Urinary bladder (tissue), 4 donors: Measurements from ENCODE around the gene PSMB5. TPM values are rescaled to one million over a fixed set of nuclear protein-coding genes. Genes with fewer than 3 reads are reported as not detected.

Experiments
- DNase-seq: peaks from one replicate; pipeline ENCODE4 v3.0.0-alpha.2; 2015; ENCODE audit errors: extremely low spot score
- H3K27ac ChIP-seq: one replicate; pipeline ENCODE4 v1.5.1; 2013; ENCODE audit warnings: low read depth, mild to moderate bottlenecking, moderate library complexity
- H3K36me3 ChIP-seq: one replicate; pipeline ENCODE4 v1.6.1; 2013; ENCODE audit warnings: mild to moderate bottlenecking, moderate library complexity; ENCODE audit not compliant: insufficient read depth
- H3K4me1 ChIP-seq: one replicate; pipeline ENCODE4 v1.6.1; 2013; ENCODE audit warnings: mild to moderate bottlenecking, moderate library complexity; ENCODE audit not compliant: insufficient read depth
- H3K4me3 ChIP-seq: one replicate; pipeline ENCODE4 v1.5.1; 2013; ENCODE audit warnings: low read depth, low read length
- WGBS: extraction: QIAGEN DNeasy Blood & Tissue Kit; methylation state at CpG from one replicate; pipeline ENCODE4 v1.1.7; 2013; 5-methylcytosine and 5-hydroxymethylcytosine counted together
- polyA plus RNA-seq: library from polyadenylated mRNA; stranded (reverse); fragments of 200-250 nt; gene quantifications from one replicate; pipeline ENCODE4 v1.2.3, GENCODE V29; 2013
- total RNA-seq: library from RNA; depleted of rRNA; stranded (reverse); fragments of >200 nt; gene quantifications from one replicate; pipeline ENCODE4 v1.2.3, GENCODE V29; 2014
- donor health status: healthy with polysubstance abuse.
- donor health status: healthy.

The PSMB5 gene
- total and polyA plus RNA-seq, 2 donors, result 70.3 to 135 TPM

DNA sequence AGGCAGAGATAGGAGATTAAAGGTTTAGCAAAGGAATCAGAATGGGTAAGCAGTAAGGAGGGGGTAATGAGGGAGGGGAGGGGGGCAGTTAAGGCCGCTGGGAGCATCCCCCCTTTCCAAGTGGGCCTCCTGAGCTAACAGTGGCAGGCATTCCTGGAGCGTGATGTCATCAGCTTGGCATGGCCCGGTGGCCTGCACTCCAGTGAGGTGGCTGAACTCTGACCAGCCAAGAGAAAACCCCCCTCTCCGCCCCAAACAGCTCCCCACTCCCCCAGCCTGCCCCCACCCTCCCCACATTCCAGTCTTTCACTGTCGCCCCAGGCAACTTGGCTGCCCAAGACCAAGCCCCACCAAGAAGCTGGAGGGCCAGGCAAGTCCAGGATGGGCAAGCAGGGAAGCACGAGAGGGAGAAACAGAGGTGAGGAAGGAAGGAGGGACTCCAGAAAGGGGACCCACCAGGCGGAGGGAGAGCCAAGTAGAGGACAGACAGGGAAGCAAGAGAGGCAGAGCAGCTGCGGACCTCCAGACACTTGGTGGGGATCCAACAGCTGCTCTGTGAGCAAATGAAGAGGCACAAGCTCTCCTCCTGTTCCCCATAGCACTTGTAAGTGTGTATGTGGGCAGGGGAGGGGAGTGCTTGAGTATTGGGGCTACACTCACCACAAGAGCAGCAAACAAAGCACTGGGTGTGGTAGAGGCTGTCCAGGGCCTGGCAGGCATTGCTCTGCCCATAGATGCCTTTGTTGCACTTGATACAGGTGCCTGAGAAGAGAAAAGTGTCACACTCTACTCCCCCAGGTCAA lies 56.8 kb downstream of the PSMB5 start:
- H3K27ac ChIP-seq, result peak overlapping the region; percentile 59
- H3K36me3 ChIP-seq, result no peaks in the 10 kb centered on the region
- H3K4me1 ChIP-seq, result no peaks in the 10 kb centered on the region
- 23% methylated on average over 8 of the region's 8 CpGs for WGBS
- no peak for DNase-seq
- no peak overlapping the region for H3K4me3 ChIP-seq

DNA sequence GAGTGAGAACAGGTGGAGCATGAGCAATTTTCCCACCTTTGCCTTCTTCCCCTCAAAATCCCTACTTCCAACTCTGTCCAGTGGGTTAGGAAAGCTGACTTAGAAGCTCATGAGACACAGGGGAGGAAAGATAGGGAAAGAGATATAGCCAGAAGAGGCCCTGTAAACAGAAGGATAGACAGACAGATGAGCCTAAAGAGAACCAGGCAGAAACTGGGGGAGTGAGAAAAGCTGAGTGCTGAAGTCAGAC lies 57.3 kb downstream of the PSMB5 start:
- no peak overlapping the region for H3K27ac ChIP-seq
- no peak overlapping the region for H3K4me3 ChIP-seq
- no peaks in the 10 kb centered on the region for H3K4me1 ChIP-seq
- no peak for DNase-seq
- no peaks in the 10 kb centered on the region for H3K36me3 ChIP-seq

GRCh38 chr14:22976620-22977433 lies 57.9 kb downstream of the PSMB5 start:
- 57% methylated on average over 6 of the region's 6 CpGs for WGBS
- Histone ChIP-seq H3K4me3 (no peak overlapping the region), H3K36me3 (no peaks in the 10 kb centered on the region), H3K4me1 (no peaks in the 10 kb centered on the region), H3K27ac (no peak overlapping the region)
- DNase-seq, result no peak

Other genes starting within 250 kb of the PSMB5 start
- 9.3 TPM for gene SLC7A7, start 219.5 kb downstream of the PSMB5 start, total RNA-seq
- gene SLC7A7, start 219.5 kb downstream of the PSMB5 start, polyA plus RNA-seq, result 12.8 TPM
- 21.5 TPM for gene MRPL52, start 205.0 kb downstream of the PSMB5 start, total RNA-seq
- gene MRPL52, start 205.0 kb downstream of the PSMB5 start, polyA plus RNA-seq, result 77.0 TPM
- gene MMP14, start 198.3 kb downstream of the PSMB5 start, total RNA-seq, result 120 TPM
- 189 TPM for gene MMP14, start 198.3 kb downstream of the PSMB5 start, polyA plus RNA-seq
- 22.1 TPM for gene LRP10, start 163.2 kb downstream of the PSMB5 start, total RNA-seq
- gene LRP10, start 163.2 kb downstream of the PSMB5 start, polyA plus RNA-seq, result 195 TPM
- gene REM2, start 151.7 kb downstream of the PSMB5 start, total RNA-seq, result 0.16 TPM
- 0.38 TPM for gene REM2, start 151.7 kb downstream of the PSMB5 start, polyA plus RNA-seq
- 101 TPM for gene RBM23, start 115.8 kb downstream of the PSMB5 start, total RNA-seq
- gene RBM23, start 115.8 kb downstream of the PSMB5 start, polyA plus RNA-seq, result 65.0 TPM
- 39.8 TPM for gene PRMT5, start 105.5 kb downstream of the PSMB5 start, total RNA-seq
- 49.3 TPM for gene PRMT5, start 105.5 kb downstream of the PSMB5 start, polyA plus RNA-seq
- gene HAUS4, start 77.8 kb downstream of the PSMB5 start, total RNA-seq, result 42.2 TPM
- 44.1 TPM for gene HAUS4, start 77.8 kb downstream of the PSMB5 start, polyA plus RNA-seq
- 28.0 TPM for gene AJUBA, start 52.3 kb downstream of the PSMB5 start, total RNA-seq
- 6.6 TPM for gene AJUBA, start 52.3 kb downstream of the PSMB5 start, polyA plus RNA-seq
- 10.4 TPM for gene C14orf93, start 24.8 kb downstream of the PSMB5 start, total RNA-seq
- gene C14orf93, start 24.8 kb downstream of the PSMB5 start, polyA plus RNA-seq, result 14.5 TPM
- gene PSMB11, start 7.3 kb upstream of the PSMB5 start, total RNA-seq, result not detected
- not detected for gene PSMB11, start 7.3 kb upstream of the PSMB5 start, polyA plus RNA-seq
- 6.4 TPM for gene CDH24, start 22.6 kb upstream of the PSMB5 start, total RNA-seq
- gene CDH24, start 22.6 kb upstream of the PSMB5 start, polyA plus RNA-seq, result 4.4 TPM
- gene ACIN1, start 60.2 kb upstream of the PSMB5 start, total RNA-seq, result 87.9 TPM
- 82.2 TPM for gene ACIN1, start 60.2 kb upstream of the PSMB5 start, polyA plus RNA-seq
- gene C14orf119, start 60.6 kb upstream of the PSMB5 start, total RNA-seq, result 37.2 TPM
- 51.8 TPM for gene C14orf119, start 60.6 kb upstream of the PSMB5 start, polyA plus RNA-seq
- not detected for gene CIROP, start 70.1 kb upstream of the PSMB5 start, total RNA-seq
- not detected for gene CIROP, start 70.1 kb upstream of the PSMB5 start, polyA plus RNA-seq
- gene CEBPE, start 84.4 kb upstream of the PSMB5 start, total RNA-seq, result not detected
- gene CEBPE, start 84.4 kb upstream of the PSMB5 start, polyA plus RNA-seq, result 0.06 TPM
- 8.4 TPM for gene SLC7A8, start 148.8 kb upstream of the PSMB5 start, total RNA-seq
- gene SLC7A8, start 148.8 kb upstream of the PSMB5 start, polyA plus RNA-seq, result 35.5 TPM
- gene RNF212B, start 203.0 kb upstream of the PSMB5 start, total RNA-seq, result not detected
- gene RNF212B, start 203.0 kb upstream of the PSMB5 start, polyA plus RNA-seq, result 0.41 TPM